GM18511 (cell line): ENCODE measurements around the gene TNIP2.
A peak's percentile ranks its signal among the peaks of the same experiment; 100 is the strongest.
"Not testable (repeated sequence)": the region's sequence is repeated elsewhere in the genome, so short reads cannot be mapped to it uniquely, and the experiment has no call there.

Experiments
- ATAC-seq: cut with Tn5 transposase; IDR thresholded peaks from one replicate; pipeline ENCODE4 v1.9.1; 2021; ENCODE audit warnings: mild to moderate bottlenecking, moderate library complexity; ENCODE audit not compliant: unreplicated experiment

The TNIP2 gene

GRCh38 chr4:2794486-2795299, 38.6 kb upstream of the TNIP2 start:
- ATAC-seq: no peak

GRCh38 chr4:2793586-2794485, 37.7 kb upstream of the TNIP2 start:
- no peak for ATAC-seq

- ATAC-seq: peak; percentile 47
These were observed 36.8 kb upstream of the TNIP2 start, which contains the start of gene SH3BP2 for GRCh38 chr4:2792711-2793585. SH3BP2 (plus strand) TSS chr4:2793085; CDS start chr4:2820618, 27,533 bp downstream.

- ATAC-seq: no peak
These were observed 36.2 kb upstream of the TNIP2 start for GRCh38 chr4:2792396-2792710.

- ATAC-seq: no peak
These were observed 35.6 kb upstream of the TNIP2 start for GRCh38 chr4:2791518-2792395.

- no peak for ATAC-seq
These were observed 34.7 kb upstream of the TNIP2 start for GRCh38 chr4:2790583-2791517.

- ATAC-seq: no peak
These were observed 33.9 kb upstream of the TNIP2 start for GRCh38 chr4:2789793-2790582.

- ATAC-seq: no peak
These were observed 33.2 kb upstream of the TNIP2 start for GRCh38 chr4:2789351-2789750.

- ATAC-seq: no peak
These were observed 32.5 kb upstream of the TNIP2 start for GRCh38 chr4:2788532-2789103.

GRCh38 chr4:2788101-2788500, 32.0 kb upstream of the TNIP2 start:
- no peak for ATAC-seq

GRCh38 chr4:2787230-2788100, 31.3 kb upstream of the TNIP2 start:
- peak; percentile 80 for ATAC-seq

GRCh38 chr4:2786794-2787229, 30.7 kb upstream of the TNIP2 start:
- no peak for ATAC-seq

GRCh38 chr4:2786152-2786671, 30.1 kb upstream of the TNIP2 start:
- peak; percentile 27 for ATAC-seq

GRCh38 chr4:2785613-2786012, 29.5 kb upstream of the TNIP2 start:
- no peak for ATAC-seq

GRCh38 chr4:2783790-2784189, 27.7 kb upstream of the TNIP2 start:
- no peak for ATAC-seq

- ATAC-seq: no peak
These were observed 25.8 kb upstream of the TNIP2 start for GRCh38 chr4:2781911-2782310.

GRCh38 chr4:2780643-2781042, 24.5 kb upstream of the TNIP2 start:
- ATAC-seq: not testable (repeated sequence)
